ENCODE results near the gene FAM229A.

DNA sequence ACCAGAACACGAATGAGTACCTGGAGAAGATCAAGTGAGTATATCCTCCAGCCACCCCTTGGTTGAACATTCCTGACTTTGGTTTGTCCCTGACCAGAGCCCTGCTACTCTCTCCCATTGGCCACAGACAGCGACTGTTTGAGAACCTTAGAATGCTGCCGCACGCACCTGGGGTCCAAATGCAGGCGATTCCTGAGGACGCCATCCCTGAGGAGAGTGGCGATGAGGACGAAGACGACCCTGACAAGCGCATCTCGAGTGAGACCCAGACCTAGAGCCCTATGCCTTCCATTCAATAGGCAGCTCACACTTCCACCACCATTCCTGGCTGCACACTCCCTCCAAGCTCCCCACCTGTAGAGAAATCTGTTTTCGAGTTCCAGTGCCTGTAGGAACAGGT lies 30.7 kb downstream of the FAM229A start:
- TF ChIP-seq POLR2A (IDR thresholded peaks at IDR 0.05), result no peak
- TF ChIP-seq, protein P1, sequence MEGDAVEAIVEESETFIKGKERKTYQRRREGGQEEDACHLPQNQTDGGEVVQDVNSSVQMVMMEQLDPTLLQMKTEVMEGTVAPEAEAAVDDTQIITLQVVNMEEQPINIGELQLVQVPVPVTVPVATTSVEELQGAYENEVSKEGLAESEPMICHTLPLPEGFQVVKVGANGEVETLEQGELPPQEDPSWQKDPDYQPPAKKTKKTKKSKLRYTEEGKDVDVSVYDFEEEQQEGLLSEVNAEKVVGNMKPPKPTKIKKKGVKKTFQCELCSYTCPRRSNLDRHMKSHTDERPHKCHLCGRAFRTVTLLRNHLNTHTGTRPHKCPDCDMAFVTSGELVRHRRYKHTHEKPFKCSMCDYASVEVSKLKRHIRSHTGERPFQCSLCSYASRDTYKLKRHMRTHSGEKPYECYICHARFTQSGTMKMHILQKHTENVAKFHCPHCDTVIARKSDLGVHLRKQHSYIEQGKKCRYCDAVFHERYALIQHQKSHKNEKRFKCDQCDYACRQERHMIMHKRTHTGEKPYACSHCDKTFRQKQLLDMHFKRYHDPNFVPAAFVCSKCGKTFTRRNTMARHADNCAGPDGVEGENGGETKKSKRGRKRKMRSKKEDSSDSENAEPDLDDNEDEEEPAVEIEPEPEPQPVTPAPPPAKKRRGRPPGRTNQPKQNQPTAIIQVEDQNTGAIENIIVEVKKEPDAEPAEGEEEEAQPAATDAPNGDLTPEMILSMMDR (IDR thresholded peaks at IDR 0.05 in 8 of 11, conservative IDR thresholded peaks at IDR 0.05 in 3 of 11), result no peak
- peak in 2 of 3 donors; percentile 16 to 28 for TF ChIP-seq POLR2AphosphoS5 (IDR thresholded peaks at IDR 0.05)

All from spleen (tissue), 7 donors.